GM12801 (cell line): ENCODE data around the gene CUX1.

Experiments
- CTCF ChIP-seq: IDR thresholded peaks from one replicate; pipeline ENCODE4 v1.5.1; 2011; ENCODE audit warnings: control low read depth; ENCODE audit not compliant: insufficient read length; ENCODE audit errors: extremely low read depth

The CUX1 gene

DNA sequence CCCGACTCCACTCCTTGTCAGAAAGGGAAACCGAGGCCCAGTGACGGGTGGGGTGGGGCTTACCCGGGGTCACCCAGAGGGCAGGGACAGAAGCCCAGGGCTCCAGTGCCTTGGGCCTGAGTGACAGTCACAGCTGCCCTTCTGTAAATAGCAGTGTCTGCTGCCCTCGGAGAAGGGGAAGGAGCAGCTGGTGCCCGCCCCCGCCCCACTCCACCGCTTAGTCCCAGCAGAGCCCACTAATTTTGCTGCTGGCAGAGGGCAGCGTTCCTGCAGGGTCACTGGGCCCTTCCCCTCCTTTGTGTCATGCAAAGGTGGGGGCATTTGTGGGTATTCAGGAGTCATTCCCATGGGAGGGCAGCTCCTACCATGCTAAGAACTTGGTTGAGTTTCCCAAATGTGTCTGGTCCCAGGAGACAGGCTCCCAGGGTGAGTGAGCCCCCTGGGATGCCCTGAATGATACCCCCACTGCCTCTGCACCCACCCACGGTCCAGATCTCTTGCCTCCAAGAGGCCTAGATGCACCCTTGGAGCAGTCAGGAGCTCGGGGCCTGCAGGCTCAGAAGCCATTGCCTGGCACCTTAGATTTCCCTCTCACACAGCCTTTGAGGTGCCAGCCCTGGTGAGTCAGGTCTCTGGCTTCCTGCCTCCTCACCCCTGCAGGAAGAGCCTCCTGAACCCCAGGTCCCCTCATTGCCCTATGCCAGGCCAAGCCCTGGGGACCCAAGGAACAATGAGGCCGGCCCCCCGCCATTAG is 486.4 kb downstream of the CUX1 start:
- TF ChIP-seq CTCF: no peak

DNA sequence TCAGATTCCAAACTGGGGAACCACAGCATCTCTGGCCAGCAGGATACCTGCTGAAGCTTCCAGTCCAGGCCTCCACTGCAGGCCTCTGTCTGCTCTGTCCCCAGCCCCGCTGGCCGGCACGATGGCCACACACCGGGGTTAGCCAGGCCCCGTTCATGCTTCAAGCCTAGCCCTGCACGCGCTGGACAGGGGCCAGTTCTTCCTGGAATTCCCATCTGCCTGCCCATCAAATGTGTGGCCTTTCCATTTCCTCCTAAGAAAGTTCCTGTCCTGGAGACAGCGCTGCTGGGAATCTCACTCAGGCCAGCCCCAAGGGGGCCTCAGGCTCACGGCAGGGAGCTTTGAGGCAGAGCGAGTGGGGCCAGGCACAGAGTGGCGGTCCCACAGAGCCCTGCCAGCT is 487.2 kb downstream of the CUX1 start:
- no peak for TF ChIP-seq CTCF

GRCh38 chr7:102305414-102306268 is 488.2 kb downstream of the CUX1 start:
- TF ChIP-seq CTCF: no peak

- TF ChIP-seq CTCF: no peak
Observed at GRCh38 chr7:102306916-102307677, 489.7 kb downstream of the CUX1 start.

- no peak for TF ChIP-seq CTCF
Observed at GRCh38 chr7:102310414-102310815, 493.0 kb downstream of the CUX1 start.

DNA sequence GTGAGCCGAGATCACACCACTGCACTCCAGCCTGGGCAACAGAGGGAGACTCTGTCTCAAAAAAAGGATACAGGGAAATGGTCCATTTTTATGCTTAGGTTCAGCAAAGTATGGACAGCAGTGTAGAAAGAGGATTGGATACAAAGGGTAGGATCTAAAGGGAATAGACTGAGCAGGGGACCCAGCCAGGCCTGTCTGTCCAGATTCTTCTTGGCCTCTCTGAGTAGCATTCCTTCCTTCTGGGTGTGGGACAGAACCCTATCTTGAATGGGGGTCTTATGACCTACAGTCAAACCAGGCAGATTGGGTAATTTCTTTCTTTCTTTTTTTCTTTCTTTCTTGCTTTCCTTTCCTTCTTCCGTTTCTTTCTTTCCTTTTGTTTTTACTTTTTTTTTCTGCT is 494.9 kb downstream of the CUX1 start:
- TF ChIP-seq CTCF: no peak

DNA sequence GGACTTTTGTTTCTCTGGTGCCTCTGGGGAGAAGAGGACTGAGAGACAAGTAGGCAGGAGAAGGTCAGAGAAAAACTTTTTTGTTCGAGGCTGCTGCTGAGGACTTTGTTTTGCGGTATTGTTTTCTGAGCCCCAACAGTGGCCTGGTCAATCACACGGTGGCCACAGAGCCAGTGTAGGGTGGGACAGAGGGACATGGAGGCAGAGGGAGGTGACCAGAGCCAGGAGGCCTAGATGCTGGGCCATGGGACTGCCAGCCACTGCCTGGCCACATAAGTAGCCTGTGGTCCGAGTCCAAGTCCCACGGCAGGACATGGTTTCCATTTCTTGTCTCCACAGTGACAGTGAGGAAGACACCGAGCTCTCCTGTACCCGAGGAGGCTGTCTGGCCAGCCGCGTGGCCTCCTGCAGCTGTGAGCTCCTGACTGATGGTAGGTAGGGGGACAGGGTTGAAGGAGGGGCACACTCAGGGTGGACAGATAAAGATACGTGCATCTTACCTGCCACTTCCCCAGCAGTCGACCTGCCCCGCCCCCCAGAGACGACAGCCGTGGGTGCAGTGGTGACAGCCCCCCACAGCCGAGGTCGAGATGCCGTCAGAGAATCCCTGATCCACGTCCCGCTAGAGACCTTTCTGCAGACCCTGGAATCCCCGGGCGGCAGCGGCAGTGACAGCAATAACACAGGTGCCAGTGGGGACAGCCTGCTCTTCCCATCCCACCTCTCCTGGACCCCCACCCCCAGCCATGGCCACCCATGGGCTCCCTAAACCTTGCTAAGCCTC is 496.8 kb downstream of the CUX1 start:
- no peak for TF ChIP-seq CTCF
